Thoracic aorta (tissue), 2 donors: ENCODE data around the gene CSTF1. TPM values are rescaled to one million over a fixed set of nuclear protein-coding genes. Genes with fewer than 3 reads are reported as not detected.

Experiments used
- ATAC-seq: fragments of 150-250 bp; one replicate; pipeline ENCODE4 v1.8.0; 2017; ENCODE audit warnings: low read depth; ENCODE audit not compliant: insufficient number of reproducible peaks, low FRiP score
- DNase-seq: peaks from one replicate; pipeline ENCODE4 v3.0.0-alpha.2; 2020; ENCODE audit warnings: low spot score
- H3K27ac ChIP-seq, 2 donors: fragments of 200-600 bp; sonication (generic); 1 replicate in 1 of 2; 2 replicates in 1 of 2; pipeline ENCODE4 v1.5.1; 2016; ENCODE audit warnings: mild to moderate bottlenecking in 2 of 2, moderate library complexity in 2 of 2
- H3K27me3 ChIP-seq: fragments of 200-600 bp; sonication (generic); replicated peaks from 2 replicates; pipeline ENCODE4 v1.6.0; 2016; ENCODE audit warnings: mild to moderate bottlenecking; ENCODE audit not compliant: insufficient read depth
- H3K36me3 ChIP-seq: fragments of 200-600 bp; sonication (generic); one replicate; pipeline ENCODE4 v1.5.1; 2016
- H3K4me1 ChIP-seq, 2 donors: fragments of 200-600 bp; sonication (generic); 1 replicate in 1 of 2; 2 replicates in 1 of 2; pipeline versions ENCODE4 v1.5.1 to v1.6.0; 2016; ENCODE audit warnings: low read depth in 2 of 2, mild to moderate bottlenecking in 1 of 2; ENCODE audit not compliant: control insufficient read depth in 1 of 2
- H3K4me3 ChIP-seq: fragments of 200-600 bp; sonication (generic); 2 replicates; pipeline ENCODE4 v1.5.1; 2016; ENCODE audit warnings: mild to moderate bottlenecking
- H3K9me3 ChIP-seq: fragments of 200-600 bp; sonication (generic); 2 replicates; pipeline ENCODE4 v1.5.1; 2016
- total RNA-seq, 2 donors: library from RNA; depleted of rRNA; stranded (reverse); fragments of >200 nt; gene quantifications; one replicate each; pipeline versions ENCODE4 v1.1.0 to v1.2.3, GENCODE V29; 2016
- TF ChIP-seq, protein P1 (sequence below): fragments of 200-600 bp; sonication (generic); IDR thresholded peaks from one replicate; pipeline ENCODE4 v1.5.1; 2019; ENCODE audit warnings: antibody characterized with exemption

Gene CSTF1
- total RNA-seq, 2 donors from 2014 or later: 4.6 to 22.5 TPM

- Histone ChIP-seq H3K9me3 (no peaks in the 10 kb centered on the region), H3K27me3 (no peaks in the 10 kb centered on the region), H3K36me3 (no peaks in the 10 kb centered on the region), H3K4me3 (no peak overlapping the region), H3K4me1 (no peaks in the 10 kb centered on the region), H3K27ac (no peak overlapping the region)
- ATAC-seq (no peak), DNase-seq (no peak)
- TF ChIP-seq, protein P1, sequence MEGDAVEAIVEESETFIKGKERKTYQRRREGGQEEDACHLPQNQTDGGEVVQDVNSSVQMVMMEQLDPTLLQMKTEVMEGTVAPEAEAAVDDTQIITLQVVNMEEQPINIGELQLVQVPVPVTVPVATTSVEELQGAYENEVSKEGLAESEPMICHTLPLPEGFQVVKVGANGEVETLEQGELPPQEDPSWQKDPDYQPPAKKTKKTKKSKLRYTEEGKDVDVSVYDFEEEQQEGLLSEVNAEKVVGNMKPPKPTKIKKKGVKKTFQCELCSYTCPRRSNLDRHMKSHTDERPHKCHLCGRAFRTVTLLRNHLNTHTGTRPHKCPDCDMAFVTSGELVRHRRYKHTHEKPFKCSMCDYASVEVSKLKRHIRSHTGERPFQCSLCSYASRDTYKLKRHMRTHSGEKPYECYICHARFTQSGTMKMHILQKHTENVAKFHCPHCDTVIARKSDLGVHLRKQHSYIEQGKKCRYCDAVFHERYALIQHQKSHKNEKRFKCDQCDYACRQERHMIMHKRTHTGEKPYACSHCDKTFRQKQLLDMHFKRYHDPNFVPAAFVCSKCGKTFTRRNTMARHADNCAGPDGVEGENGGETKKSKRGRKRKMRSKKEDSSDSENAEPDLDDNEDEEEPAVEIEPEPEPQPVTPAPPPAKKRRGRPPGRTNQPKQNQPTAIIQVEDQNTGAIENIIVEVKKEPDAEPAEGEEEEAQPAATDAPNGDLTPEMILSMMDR: no peak
Observed at GRCh38 chr20:56428410-56428809, 36.0 kb downstream of the CSTF1 start.

DNA sequence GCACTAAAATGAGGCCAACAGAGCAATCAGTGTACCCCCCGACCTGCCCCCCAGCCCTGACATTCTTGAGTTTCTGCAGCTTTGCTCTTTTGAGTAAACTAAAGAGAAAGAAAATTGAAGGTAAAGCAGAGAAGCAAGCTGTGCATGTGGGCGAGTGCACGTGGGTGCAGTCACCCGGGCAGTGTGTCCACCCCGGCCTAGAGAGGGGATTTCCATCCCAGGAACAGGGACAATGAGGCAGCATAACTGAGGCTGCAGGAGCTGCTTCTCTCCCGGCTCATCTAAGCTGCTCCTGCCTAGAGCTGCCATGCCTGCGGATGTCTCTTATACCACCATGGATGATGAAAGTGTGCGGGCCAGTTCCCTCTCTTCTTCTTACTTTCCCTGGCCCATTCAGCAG is 36.4 kb downstream of the CSTF1 start:
- Histone ChIP-seq H3K27me3 (no peaks in the 10 kb centered on the region), H3K36me3 (no peaks in the 10 kb centered on the region), H3K4me3 (no peak overlapping the region), H3K27ac (no peak overlapping the region), H3K9me3 (no peaks in the 10 kb centered on the region), H3K4me1 (no peaks in the 10 kb centered on the region)
- no peak for DNase-seq
- ATAC-seq: no peak
- TF ChIP-seq, protein P1: no peak

DNA sequence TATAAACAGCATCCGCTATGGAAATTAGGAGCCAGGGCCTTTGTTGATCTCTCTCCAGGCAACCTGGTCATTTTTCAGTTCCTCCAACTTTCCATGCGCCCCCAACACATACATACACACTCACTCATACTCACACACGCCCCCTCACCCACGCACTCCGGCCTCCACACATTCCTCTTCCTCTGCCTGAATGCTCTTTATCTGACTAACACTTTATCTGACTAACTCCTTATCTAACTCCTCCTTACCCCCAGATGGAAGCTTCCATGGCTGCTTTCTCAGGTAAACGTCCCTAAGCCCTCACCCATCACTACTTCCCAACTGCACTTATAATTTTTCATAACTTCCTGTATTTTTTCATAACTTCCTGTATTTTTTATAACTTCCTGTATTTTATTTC is 37.1 kb downstream of the CSTF1 start:
- Histone ChIP-seq H3K4me1 (no peaks in the 10 kb centered on the region), H3K27ac (no peak overlapping the region), H3K36me3 (no peaks in the 10 kb centered on the region), H3K4me3 (no peak overlapping the region), H3K27me3 (no peaks in the 10 kb centered on the region), H3K9me3 (no peaks in the 10 kb centered on the region)
- ATAC-seq (no peak), DNase-seq (no peak)
- TF ChIP-seq, protein P1: no peak

DNA sequence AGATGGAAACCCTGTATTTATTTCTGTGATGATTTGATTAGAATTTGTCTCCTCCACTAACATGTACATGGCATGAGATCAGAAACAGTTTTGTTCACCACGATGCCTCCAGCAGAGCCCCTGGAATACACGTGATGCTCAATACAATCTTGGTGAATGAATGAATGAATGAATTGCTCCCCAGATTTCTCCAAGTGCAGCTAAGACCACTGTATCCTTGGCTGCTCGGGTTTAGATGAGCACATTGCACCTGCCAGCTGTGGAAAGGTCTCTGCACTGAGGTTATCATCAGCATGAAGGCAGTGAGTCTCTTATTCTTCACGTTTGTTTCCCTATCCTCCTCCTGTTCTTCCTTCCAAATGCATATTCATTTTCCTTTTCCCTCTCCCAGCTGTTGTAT is 37.5 kb downstream of the CSTF1 start:
- no peak for DNase-seq
- no peak for ATAC-seq
- H3K9me3 ChIP-seq: no peaks in the 10 kb centered on the region
- H3K4me3 ChIP-seq: no peak overlapping the region
- H3K27ac ChIP-seq: no peak overlapping the region
- H3K4me1 ChIP-seq: no peaks in the 10 kb centered on the region
- no peaks in the 10 kb centered on the region for H3K36me3 ChIP-seq
- H3K27me3 ChIP-seq: no peaks in the 10 kb centered on the region
- TF ChIP-seq, protein P1: no peak

DNA sequence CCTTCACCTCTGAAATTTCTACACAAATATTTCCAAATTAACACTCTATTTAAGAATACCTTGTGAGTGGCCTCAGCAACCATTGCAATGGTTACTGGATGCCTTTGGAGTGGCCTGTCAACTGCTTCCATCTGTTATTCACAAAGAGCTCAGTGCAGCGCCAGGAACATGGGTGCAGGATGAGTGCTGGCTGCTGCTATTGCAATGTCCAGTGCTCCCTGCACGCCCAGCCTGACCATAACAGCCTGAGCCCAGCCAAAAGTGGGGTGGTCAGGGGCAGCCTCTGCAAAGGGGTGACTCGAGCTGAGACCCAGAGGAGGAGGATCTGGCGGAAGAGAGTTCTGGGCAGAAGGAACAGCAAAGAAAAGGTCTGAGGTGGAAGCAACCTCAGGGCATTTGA is 38.0 kb downstream of the CSTF1 start:
- Histone ChIP-seq H3K9me3 (no peaks in the 10 kb centered on the region), H3K4me1 (no peaks in the 10 kb centered on the region), H3K36me3 (no peaks in the 10 kb centered on the region), H3K4me3 (no peak overlapping the region), H3K27ac (no peak overlapping the region), H3K27me3 (no peaks in the 10 kb centered on the region)
- DNase-seq: no peak
- no peak for ATAC-seq
- TF ChIP-seq, protein P1: no peak
